UCSD-AML1 (cell line): Measurements from ENCODE around the gene OR1A2.
"Not testable (repeated sequence)": the region's sequence is repeated elsewhere in the genome, so short reads cannot be mapped to it uniquely, and the experiment has no call there.

Experiments used
- DNase-seq: peaks from one replicate; lab custom pipeline; 2025; ENCODE audit not compliant: unreplicated experiment; lab: John Stamatoyannopoulos, UW

The OR1A2 gene, protein sequence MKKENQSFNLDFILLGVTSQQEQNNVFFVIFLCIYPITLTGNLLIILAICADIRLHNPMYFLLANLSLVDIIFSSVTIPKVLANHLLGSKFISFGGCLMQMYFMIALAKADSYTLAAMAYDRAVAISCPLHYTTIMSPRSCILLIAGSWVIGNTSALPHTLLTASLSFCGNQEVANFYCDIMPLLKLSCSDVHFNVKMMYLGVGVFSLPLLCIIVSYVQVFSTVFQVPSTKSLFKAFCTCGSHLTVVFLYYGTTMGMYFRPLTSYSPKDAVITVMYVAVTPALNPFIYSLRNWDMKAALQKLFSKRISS

GRCh38 chr17:3197219-3197618 is at the start of gene OR1A2:
Gene OR1A2, plus strand, starts transcription at chr17:3197519. Its CDS starts 0 bp downstream, at chr17:3197519.
- DNase-seq = no peak

- DNase-seq = no peak
Observed at GRCh38 chr17:3157218-3157617, 40.1 kb upstream of the OR1A2 start.

- DNase-seq = no peak
Observed at GRCh38 chr17:3167574-3167973, 29.7 kb upstream of the OR1A2 start.

GRCh38 chr17:3189961-3190360 is 7.4 kb upstream of the OR1A2 start:
- no peak for DNase-seq

DNA sequence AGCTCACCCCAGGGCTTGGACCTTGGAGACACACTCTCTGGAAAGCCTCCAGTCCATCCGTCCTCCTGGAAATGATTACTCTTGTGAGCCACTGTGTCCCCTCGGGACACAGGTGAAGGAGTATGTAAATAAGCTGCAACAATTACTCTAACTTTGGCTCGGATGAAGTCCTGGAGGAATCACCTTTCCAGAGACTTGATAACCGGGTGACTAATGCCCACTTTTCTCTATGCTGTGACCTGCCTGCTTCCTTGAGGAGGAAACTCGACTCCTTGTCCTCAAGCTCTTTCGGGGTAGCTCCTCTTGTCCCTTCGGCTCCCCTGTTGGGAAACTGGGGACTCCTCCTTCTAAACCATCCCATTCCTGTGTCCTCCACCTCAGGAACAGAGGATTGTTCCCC is 10.0 kb downstream of the OR1A2 start, which contains the start of gene OR1A1:
Gene OR1A1 (plus strand): TSS at position 301 of the 400 bp plus-strand sequence. CDS start 7,954 bp downstream, outside the sequence.
- no peak for DNase-seq

DNA sequence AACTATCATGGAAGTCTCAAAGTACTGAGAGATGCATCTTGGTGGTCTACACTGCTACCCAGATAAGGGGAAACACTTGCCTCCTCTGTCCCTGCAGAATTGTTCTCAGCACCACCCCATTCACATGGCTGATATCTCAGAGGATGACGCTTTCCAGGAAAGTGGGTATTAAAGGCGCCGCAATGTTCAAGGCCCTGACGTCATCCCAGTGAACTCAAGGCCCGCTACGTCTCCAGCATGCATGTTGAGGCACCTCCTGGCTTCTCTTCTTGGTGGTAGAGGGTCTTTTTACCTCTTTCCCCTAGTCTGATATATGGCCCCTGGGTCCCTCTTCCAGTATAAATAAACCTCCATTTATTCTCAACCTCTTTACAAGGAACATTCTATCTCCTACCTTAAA is 11.2 kb downstream of the OR1A2 start:
- no peak for DNase-seq

GRCh38 chr17:3213001-3213400 is 15.7 kb downstream of the OR1A2 start:
- no peak for DNase-seq

DNA sequence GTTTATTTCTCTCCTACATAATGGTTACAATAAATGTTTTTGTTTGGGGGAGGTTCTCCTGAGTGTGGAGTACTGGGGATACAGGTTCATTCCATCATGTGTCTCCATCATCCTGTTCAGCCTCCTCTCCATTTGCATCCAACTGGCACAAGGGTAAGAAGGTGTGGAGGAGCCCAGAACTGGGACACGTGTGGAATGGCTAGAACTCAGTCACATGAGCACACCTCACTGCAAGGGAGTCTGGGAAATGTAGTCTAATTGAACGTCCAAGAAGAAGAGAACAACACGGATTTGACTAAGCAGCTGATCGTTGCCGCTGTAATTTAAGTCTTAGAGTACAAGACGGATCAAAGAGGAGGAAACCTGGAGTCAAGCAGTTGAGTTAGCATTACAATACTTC is 16.3 kb downstream of the OR1A2 start:
- no peak for DNase-seq

GRCh38 chr17:3219978-3220377 is 22.7 kb downstream of the OR1A2 start:
- DNase-seq = not testable (repeated sequence)

DNA sequence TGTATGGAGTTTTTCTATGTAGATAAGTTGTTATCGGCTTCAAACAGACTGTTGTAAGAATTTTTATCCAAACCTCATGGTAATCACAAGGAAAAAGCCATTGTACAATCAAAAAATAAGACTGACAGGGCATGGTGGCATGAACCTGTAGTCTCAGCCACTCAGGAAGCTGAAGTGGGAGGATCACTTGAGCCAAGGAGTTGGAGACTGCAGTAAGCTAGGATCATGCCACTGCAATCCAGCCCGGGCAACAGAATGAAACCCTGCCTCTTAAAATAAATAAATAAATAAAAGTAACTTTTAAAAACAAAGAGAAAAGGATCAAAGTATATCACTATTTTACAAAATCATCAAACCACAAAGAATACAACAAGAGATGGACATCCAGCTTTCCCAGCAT is 24.5 kb downstream of the OR1A2 start:
- DNase-seq = no peak

DNA sequence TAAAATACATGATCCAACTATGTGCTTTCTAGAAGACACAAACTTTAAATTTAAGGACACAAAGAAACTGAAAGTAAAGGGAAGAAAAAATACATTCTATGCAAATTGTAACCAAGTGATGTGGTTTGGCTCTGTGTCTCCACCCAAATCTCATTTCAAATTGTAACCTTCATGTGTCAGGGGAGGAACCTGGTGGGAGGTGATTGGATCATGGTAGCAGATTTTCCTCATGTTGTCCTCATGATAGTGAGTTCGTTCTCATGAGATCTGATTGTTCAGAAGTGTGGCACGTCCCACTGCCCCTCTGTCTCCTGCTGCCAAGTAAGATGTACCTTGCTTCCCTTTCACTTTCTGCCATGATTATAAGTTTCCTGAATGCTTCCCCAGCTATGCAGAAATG is 25.2 kb downstream of the OR1A2 start:
- DNase-seq = no peak

DNA sequence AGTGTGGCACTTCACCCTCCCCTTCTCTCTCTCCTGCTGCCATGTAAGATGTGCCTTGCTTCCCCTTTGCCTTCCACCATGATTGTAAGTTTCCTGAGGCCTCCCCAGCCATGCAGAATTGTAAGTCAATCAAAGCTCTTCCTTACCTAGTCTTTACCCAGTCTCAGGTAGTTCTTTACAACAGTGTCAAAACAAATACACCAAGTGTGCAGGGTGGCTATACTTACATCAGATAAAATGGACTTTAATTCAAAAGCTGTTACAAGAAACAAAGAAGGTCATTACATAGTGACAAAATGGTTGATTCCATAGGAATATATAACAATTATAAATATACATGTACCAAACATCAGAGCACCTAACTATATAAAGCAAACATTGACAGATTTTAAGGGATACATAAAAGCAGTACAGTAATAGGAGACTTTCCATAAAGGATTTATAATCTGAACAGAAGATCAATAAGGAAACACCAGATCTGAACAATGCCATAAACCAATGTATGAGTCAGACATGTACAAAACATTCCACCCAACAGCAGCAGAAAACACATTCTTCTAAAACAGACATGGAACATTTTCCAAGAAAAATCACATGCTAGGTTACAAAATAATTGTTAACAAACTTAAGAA is 27.5 kb downstream of the OR1A2 start:
- not testable (repeated sequence) for DNase-seq

- not testable (repeated sequence) for DNase-seq
Observed at GRCh38 chr17:3232300-3232699, 35.0 kb downstream of the OR1A2 start.

DNA sequence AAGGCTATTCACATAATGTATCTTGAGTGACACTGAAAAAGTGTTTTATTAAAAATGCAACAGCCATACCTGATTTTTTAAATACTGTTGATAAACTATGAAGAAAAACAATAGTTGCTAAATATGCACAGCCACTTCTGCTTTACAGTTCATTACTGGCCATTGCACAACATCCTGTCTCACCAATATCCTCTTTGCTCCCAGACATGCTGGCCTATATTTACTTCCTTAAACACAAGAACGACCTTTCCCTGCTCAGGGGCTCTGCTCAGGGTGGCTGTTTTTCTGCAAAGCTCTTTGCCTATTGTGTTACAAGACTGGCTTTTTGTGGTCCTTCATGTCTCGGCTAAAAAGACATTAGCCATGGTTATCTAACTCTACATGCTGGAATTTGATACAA is 41.4 kb downstream of the OR1A2 start:
- DNase-seq = not testable (repeated sequence)

DNA sequence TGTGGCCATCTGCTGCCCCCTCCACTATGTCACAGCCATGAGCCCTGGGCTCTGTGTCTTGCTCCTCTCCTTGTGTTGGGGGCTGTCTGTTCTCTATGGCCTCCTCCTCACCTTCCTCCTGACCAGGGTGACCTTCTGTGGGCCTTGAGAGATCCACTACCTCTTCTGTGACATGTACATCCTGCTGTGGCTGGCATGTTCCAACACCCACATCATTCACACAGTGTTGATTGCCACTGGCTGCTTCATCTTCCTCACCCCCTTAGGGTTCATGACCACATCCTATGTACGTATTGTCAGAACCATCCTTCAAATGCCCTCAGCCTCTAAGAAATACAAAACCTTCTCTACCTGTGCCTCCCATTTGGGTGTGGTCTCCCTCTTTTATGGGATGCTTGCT is 43.7 kb downstream of the OR1A2 start:
- DNase-seq = not testable (repeated sequence)

DNA sequence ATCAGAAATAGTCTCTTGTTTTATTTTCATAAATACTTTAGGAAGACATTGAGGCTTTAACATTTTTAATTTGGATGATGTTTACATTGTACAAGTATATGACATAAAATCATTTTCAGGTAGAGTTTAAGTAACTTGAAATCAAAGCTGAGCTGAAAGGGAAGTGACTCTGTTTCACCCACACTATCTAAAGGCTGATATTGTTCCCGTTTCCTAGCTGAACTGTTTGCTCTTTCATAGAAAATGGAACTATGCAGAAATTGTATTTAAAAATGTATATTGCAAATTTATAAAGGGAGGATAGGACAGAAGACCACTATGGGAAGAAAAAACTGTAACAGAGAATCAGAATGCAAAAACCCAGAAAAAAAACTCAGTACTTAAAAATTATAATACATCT is 47.5 kb downstream of the OR1A2 start:
- DNase-seq = not testable (repeated sequence)
